HG03045 (cell line): Measurements from ENCODE around the gene SRP14.
A peak's percentile ranks its signal among the peaks of the same experiment; 100 is the strongest.
"Not testable (repeated sequence)": the region's sequence is repeated elsewhere in the genome, so short reads cannot be mapped to it uniquely, and the experiment has no call there.

ENCODE experiments used
- ATAC-seq: cut with Tn5 transposase; IDR thresholded peaks from one replicate; pipeline ENCODE4 v1.9.1; 2021; ENCODE audit warnings: mild to moderate bottlenecking, moderate library complexity; ENCODE audit not compliant: unreplicated experiment

SRP14 gene, protein sequence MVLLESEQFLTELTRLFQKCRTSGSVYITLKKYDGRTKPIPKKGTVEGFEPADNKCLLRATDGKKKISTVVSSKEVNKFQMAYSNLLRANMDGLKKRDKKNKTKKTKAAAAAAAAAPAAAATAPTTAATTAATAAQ

DNA sequence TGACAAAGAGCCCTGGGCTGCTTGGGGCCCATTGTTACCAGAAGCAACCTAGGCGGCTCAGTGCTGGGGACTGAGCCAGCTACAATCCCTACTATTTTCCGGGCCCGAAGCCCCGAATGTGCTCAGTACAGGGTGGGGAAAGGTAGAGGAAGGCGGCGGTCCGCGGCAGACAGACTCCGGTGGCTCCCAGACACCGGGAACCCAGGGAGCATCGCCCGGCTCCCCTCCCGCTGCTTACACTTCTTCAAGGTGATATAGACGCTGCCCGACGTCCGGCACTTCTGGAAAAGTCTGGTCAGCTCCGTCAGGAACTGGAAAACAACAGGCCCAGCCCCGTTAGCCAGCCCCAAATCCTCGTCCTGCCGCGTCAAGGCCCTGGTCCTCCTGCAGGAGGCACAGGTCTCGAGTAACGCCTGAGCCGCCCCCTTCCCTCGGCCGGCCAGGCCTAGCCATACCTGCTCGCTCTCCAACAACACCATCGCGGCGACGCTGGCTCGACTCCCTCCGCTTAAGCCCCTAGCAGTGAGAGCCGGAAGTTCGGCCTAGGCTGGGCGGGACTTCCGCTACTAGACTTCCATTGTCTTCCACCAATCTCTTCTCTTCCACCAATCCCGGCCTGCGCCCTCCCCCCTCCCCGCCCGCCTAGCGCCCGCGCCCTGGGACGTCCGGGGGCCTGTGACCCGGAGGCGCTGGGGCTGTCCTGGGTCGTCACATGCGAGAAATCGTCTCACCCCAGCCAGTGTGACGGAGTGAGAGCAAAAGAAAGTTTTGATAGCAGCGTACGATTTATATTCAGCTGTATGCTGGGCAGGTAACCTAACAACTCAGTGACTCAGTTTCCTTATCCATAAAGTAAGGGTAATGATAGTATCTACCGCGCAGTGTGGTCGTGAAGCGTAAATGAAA is at the start of gene SRP14:
TSS of gene SRP14 (minus strand) at position 544 of the 906 bp plus-strand sequence. CDS start at position 479, 65 bp downstream.
- ATAC-seq = peak; percentile 96

GRCh38 chr15:40087991-40088928 is 49.3 kb upstream of the SRP14 start:
- no peak for ATAC-seq

GRCh38 chr15:40087068-40087810 is 48.3 kb upstream of the SRP14 start:
- ATAC-seq = no peak

- ATAC-seq = no peak
Measured at GRCh38 chr15:40085266-40085665, 46.3 kb upstream of the SRP14 start.

DNA sequence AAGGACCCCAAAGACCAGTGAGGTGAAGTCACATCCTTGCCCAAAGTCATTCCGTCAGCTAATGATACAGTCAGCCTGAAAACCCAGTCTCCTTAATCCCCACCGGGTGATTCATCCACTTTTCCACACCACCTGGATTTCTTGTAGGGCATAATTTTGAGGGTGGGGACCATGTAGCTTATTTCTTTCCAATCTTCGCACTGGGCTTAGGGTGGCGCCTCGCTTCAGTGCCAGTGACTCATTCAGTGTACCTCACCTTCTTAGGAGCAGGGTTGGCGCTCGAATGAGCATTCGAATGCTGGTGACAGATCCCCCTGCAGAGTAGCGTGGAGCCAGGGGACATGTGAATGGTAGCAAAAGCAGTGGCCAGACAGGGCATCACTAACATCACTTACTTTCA is 45.7 kb upstream of the SRP14 start:
- no peak for ATAC-seq

- no peak for ATAC-seq
Measured at GRCh38 chr15:40082195-40082883, 43.4 kb upstream of the SRP14 start.

DNA sequence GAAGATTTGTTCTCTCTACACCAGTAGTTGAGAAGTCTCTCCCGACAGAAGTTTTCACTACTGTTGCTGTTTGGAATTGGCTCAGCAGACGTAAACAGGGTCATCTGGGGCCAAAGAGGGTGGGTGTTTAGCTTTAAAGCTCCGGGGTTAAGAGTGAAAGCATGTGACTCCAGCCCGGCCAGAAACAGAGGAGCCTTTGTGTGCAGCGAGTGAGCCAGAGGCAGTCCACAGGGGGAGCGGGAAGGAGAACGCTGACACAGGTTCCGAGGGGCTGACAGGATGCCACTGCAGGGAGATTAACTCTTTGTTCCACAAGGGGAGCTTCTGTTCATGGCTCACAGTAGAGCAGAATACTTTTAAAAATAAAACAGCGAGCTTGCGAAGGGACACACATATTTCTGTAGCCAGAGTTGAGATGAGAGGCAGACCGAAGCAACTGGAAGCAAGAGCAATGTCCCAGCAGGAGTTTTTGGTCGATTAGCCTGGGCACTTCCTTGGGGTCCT is 42.8 kb upstream of the SRP14 start:
- ATAC-seq = no peak

- ATAC-seq = no peak
Measured at GRCh38 chr15:40080847-40081246, 41.9 kb upstream of the SRP14 start.

DNA sequence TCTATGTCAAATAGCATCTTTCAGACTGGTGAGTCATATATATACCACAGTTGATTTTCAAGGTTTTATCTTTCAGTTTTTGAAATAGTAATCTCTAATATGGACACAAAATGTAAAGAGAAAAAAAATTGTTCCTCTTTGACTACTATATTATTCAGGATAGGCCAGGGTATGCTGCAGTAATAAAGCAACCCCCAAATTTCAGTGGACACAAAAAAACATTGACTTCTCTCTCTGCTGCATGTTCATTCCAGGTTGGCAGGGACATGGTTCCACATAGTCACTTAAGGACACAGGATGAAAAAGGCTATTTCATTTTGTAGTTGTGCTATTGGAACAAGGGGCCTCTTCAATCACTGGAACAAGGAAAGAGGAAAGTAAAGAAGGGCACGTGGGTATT is 41.1 kb upstream of the SRP14 start:
- ATAC-seq = no peak

DNA sequence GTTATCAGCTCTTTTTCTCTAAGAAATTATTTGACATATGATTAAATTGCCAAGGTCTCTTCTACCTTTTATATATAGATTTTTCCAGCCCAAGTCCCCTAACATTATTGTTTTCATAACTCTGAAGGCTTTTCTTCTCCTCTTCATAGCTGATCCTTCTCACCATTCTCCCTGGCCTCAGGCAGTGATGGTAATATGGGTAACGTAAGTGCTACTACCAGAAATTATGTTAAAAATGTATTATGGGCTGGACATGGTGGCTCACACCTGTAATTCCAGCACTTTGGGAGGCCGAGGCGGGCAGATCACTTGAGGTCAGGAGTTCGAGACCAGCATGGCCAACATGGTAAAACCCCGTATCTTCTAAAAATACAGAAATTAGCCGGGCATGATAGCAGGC is 40.5 kb upstream of the SRP14 start:
- ATAC-seq = no peak

DNA sequence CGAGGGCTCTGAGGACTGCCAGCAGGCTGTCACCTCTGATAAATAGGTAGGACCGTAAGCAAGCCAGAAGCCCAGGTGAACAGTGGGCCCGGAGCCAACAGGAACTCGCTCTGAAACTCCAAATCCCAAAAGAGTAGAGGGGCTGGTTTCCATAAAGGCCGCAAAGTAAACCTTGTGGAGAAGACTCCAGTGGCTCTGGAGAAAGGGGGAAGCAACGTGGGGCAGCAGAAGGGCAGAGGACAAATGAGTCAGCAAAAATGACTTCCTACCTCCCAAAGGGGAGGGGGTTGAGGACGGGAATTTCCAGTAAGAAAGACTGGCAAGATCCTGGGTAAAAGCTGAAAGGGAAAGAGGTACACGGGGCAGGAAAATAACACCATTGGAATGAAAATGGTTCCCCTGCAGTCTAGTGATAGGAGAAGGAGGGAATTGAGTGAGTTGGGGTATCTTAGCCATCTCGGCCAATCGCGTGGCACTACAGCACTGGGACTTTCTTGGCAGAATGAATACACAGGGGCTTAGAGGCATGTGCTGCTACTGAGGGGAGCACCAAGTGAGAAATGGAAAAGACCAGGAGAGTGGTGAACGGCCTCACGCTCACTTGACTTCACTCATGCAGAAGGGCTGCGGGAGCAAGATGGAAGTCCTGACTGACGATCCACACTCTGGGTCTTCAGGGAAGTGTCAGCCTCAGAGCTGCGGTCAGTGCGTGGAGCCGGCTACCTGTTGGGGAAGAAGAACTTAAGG is 36.5 kb upstream of the SRP14 start:
- no peak for ATAC-seq

GRCh38 chr15:40074656-40075055 is 35.7 kb upstream of the SRP14 start:
- ATAC-seq = not testable (repeated sequence)

- ATAC-seq = not testable (repeated sequence)
Measured at GRCh38 chr15:40073716-40074490, 34.9 kb upstream of the SRP14 start.

- ATAC-seq = no peak
Measured at GRCh38 chr15:40072216-40072990, 33.4 kb upstream of the SRP14 start.

DNA sequence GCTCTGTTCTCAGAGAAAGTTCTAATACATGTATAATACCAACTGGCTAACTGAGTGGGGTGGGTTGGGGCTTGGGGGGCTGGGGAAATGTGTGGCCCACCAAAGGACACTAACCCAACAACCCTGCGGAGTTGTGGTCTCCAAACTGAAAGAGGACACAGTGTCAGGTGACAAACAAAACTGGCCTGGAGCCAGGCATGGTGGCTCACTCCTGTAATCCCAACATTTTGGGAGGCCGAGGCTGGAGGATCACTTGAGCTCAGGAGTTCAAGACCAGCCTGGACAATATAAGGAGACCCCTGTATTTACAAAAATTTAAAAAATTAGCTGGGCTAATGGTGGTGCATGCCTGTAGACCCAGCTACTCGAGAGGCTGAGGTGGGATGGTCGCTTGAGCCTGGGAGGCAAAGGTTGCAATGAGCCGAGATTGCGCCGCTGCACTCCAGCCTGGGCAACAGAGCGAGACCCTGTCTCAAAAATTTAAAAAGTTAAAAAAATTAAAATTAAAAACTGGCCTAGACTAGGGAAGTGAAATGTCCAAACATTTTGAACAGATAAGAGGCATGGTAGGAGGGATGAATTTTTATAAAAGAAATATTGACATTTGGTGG is 31.7 kb upstream of the SRP14 start:
- ATAC-seq = no peak

DNA sequence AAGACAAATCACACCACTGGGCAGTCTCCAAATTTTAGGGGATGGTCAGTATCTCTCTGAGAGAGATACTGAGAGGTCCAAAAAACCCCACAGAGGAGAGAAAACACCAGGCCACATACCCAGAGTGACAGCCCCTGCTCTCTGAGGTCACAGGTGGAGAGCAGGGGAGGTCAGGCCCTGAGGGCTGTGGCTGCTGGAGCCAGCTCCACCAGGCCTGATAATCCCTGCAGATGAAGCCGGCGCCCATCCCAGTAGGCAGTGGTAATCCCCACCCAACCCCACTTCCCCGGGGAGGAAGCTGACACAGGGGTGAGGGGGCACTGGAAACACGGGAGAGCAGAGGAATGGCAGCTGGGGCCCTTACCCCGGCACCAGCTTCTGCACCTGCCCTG is 31.2 kb upstream of the SRP14 start:
- no peak for ATAC-seq
